ENCODE measurements around the gene TOP1. TPM values are rescaled to one million over a fixed set of nuclear protein-coding genes. Genes with fewer than 3 reads are reported as not detected.
A peak's percentile ranks its signal among the peaks of the same experiment; 100 is the strongest.

The TOP1 gene
- total and polyA plus RNA-seq, 4 donors = 39.7 to 62.7 (median 51.7) TPM

DNA sequence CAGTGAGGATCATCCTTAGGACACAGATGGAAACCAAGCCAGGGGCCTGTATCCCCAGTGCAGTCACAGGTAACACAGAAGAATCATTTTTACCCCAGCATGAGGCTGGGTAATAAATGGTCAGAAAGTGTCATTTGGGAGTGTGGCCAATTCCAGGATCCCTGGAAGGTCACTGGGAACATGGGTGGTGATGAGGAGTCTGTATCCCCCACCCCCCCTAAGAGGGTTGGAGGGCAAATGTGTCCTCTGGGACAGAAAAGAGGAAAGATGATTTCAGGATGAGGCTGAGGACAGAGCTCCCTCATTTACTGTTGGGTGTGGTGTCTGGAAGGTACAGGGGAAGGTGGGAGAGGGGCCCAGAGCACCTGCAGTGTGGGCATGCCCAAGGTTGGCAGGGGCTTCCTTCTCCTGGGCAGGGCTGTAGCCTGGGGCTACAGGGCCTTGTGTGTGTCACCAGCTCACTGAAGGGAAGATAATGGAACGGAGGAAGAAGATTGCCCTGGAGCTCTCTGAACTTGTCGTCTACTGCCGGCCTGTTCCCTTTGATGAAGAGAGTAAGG, 143.2 kb downstream of the TOP1 start:
- DNase-seq (no peak), ATAC-seq (ENCODE audit: insufficient read depth, low FRiP score) (no peak)
- Histone ChIP-seq H3K9ac (ENCODE audit: insufficient read depth in 1 of 2, low read length in 2 of 2) (no peak overlapping the region), H3K4me1 (ENCODE audit: control insufficient read depth in 5 of 5, insufficient read depth in 5 of 5, low read length in 5 of 5) (peaks cover 0 to 15% (median 6%) of the 10 kb centered on the region in 5 donors), H3K36me3 (ENCODE audit: control insufficient read depth in 4 of 4, insufficient read depth in 4 of 4, low read length in 4 of 4) (peaks cover 5 to 68% (median 62%) of the 10 kb centered on the region in 4 donors), H3K9me3 (ENCODE audit: control insufficient read depth in 4 of 4, insufficient read depth in 3 of 4, low read length in 3 of 4) (no peaks in the 10 kb centered on the region), H3K27ac (ENCODE audit: low read depth in 1 of 2, low read length in 1 of 2) (peak overlapping the region; percentile 52 to 62), H3K27me3 (ENCODE audit: control insufficient read depth in 3 of 3, insufficient read depth in 3 of 3, low read length in 2 of 3) (no peaks in the 10 kb centered on the region), H3K4me3 (no peak overlapping the region)
- WGBS, 2 donors = 60 to 92% methylated on average over 3 of the region's 3 CpGs
- TF ChIP-seq CTCF (IDR thresholded peaks at IDR 0.05; ENCODE audit: control extremely low read depth, extremely low read depth) = no peak

- Histone ChIP-seq H3K27me3 (ENCODE audit: control insufficient read depth in 3 of 3, insufficient read depth in 3 of 3, low read length in 2 of 3) (no peaks in the 10 kb centered on the region), H3K36me3 (ENCODE audit: control insufficient read depth in 4 of 4, insufficient read depth in 4 of 4, low read length in 4 of 4) (peaks cover 5 to 67% (median 60%) of the 10 kb centered on the region in 4 donors), H3K9ac (ENCODE audit: insufficient read depth in 1 of 2, low read length in 2 of 2) (no peak overlapping the region), H3K9me3 (ENCODE audit: control insufficient read depth in 4 of 4, insufficient read depth in 3 of 4, low read length in 3 of 4) (no peaks in the 10 kb centered on the region), H3K27ac (ENCODE audit: low read depth in 1 of 2, low read length in 1 of 2) (peak overlapping the region; percentile 52 to 62), H3K4me1 (ENCODE audit: control insufficient read depth in 5 of 5, insufficient read depth in 5 of 5, low read length in 5 of 5) (peaks cover 0 to 15% (median 6%) of the 10 kb centered on the region in 5 donors), H3K4me3 (no peak overlapping the region)
- ATAC-seq (ENCODE audit: insufficient read depth, low FRiP score) (no peak), DNase-seq (peak in 2 of 3 donors; percentile 42 to 57)
- 72 to 79% methylated on average over 18 of the region's 18 CpGs for WGBS, 2 donors
- no peak for TF ChIP-seq CTCF (IDR thresholded peaks at IDR 0.05; ENCODE audit: control extremely low read depth, extremely low read depth)
These were observed 143.9 kb downstream of the TOP1 start for GRCh38 chr20:41172296-41173140.

GRCh38 chr20:41173161-41173721, 144.6 kb downstream of the TOP1 start:
- TF ChIP-seq CTCF (IDR thresholded peaks at IDR 0.05; ENCODE audit: control extremely low read depth, extremely low read depth) = peak; percentile 89
- Histone ChIP-seq H3K4me3 (no peak overlapping the region), H3K9ac (ENCODE audit: insufficient read depth in 1 of 2, low read length in 2 of 2) (no peak overlapping the region), H3K4me1 (ENCODE audit: control insufficient read depth in 5 of 5, insufficient read depth in 5 of 5, low read length in 5 of 5) (peaks cover 4 to 15% (median 6%) of the 10 kb centered on the region in 5 donors), H3K27ac (ENCODE audit: low read depth in 1 of 2, low read length in 1 of 2) (peak overlapping the region; percentile 23 to 28), H3K36me3 (ENCODE audit: control insufficient read depth in 4 of 4, insufficient read depth in 4 of 4, low read length in 4 of 4) (peaks cover 5 to 67% (median 55%) of the 10 kb centered on the region in 4 donors), H3K9me3 (ENCODE audit: control insufficient read depth in 4 of 4, insufficient read depth in 3 of 4, low read length in 3 of 4) (no peaks in the 10 kb centered on the region), H3K27me3 (ENCODE audit: control insufficient read depth in 3 of 3, insufficient read depth in 3 of 3, low read length in 2 of 3) (no peaks in the 10 kb centered on the region)
- ATAC-seq (ENCODE audit: insufficient read depth, low FRiP score) = peak; percentile 78
- WGBS, 2 donors = 30 to 36% methylated on average over 9 of the region's 9 CpGs
- DNase-seq = peak; percentile 92 to 98 (median 96)

Measured in lung (tissue), 12 donors.